H1 (cell line): Measurements from ENCODE around the gene UBXN1. TPM values are rescaled to one million over a fixed set of nuclear protein-coding genes. Genes with fewer than 3 reads are reported as not detected.

Experiments
- CTCF ChIA-PET: fragments of 300-600 bp; sonication (Branson Sonifier 250); formaldehyde crosslinking; loops from one replicate; lab custom pipeline; 2021; ENCODE audit not compliant: partially characterized antibody; lab: Charles Lee
- POLR2A ChIA-PET: fragments of 300-600 bp; sonication (Branson Sonifier 250); formaldehyde crosslinking; loops from one replicate; lab custom pipeline; 2021; ENCODE audit warnings: inconsistent platforms; ENCODE audit not compliant: partially characterized antibody; lab: Charles Lee
- DNase-seq, 2 experiments: peaks; one replicate each; pipeline versions ENCODE4 v3.0.0 to v3.0.0-alpha.2; 2010 to 2022; ENCODE audit warnings: low spot score in 2 of 2, low read depth in 1 of 2, mixed read lengths in 1 of 2
- FAIRE-seq: peaks from 2 replicates; lab custom pipeline; 2011; peaks lifted over from hg19 to GRCh38; lab: Jason Lieb, UNC
- H2AFZ ChIP-seq: 2 replicates; pipeline ENCODE4 v1.8.1; 2012; ENCODE audit warnings: low read length, inconsistent platforms
- H2AK5ac ChIP-seq: 2 replicates; pipeline ENCODE4 v1.6.1; 2013; ENCODE audit warnings: low read depth, low read length
- H2BK120ac ChIP-seq: replicated peaks from 2 replicates; pipeline ENCODE3; 2013; ENCODE audit warnings: low read depth, low read length, inconsistent platforms
- H2BK12ac ChIP-seq: 2 replicates; pipeline ENCODE4 v1.6.1; 2013; ENCODE audit warnings: low read depth, low read length
- H2BK15ac ChIP-seq: 2 replicates; pipeline ENCODE4 v1.6.1; 2013; ENCODE audit warnings: low read length
- H2BK20ac ChIP-seq: 2 replicates; pipeline ENCODE4 v1.6.1; 2013; ENCODE audit warnings: low read length
- H2BK5ac ChIP-seq: 2 replicates; pipeline ENCODE4 v1.6.1; 2013; ENCODE audit warnings: low read depth, low read length
- H3K14ac ChIP-seq: 2 replicates; pipeline ENCODE4 v1.6.1; 2013; ENCODE audit warnings: inconsistent platforms; ENCODE audit not compliant: insufficient read length
- H3K18ac ChIP-seq: 2 replicates; pipeline ENCODE4 v1.6.1; 2013; ENCODE audit warnings: low read length; ENCODE audit errors: extremely low read depth
- H3K23ac ChIP-seq: 2 replicates; pipeline ENCODE4 v1.6.1; 2013; ENCODE audit warnings: inconsistent platforms; ENCODE audit not compliant: insufficient read length
- H3K23me2 ChIP-seq: 2 replicates; pipeline ENCODE4 v1.6.1; 2013; ENCODE audit warnings: low read depth, low read length
- H3K27ac ChIP-seq: 2 replicates; pipeline ENCODE4 v1.6.1; 2011; ENCODE audit warnings: low read depth, low read length, inconsistent platforms
- H3K27me3 ChIP-seq, 4 experiments: replicated peaks in 1 of 4; 1 replicate in 1 of 4; 2 replicates in 3 of 4; pipeline versions ENCODE4 v1.6.1 to v1.8.1; 2011 to 2013; ENCODE audit warnings: low read length in 3 of 4, mild to moderate bottlenecking in 3 of 4, inconsistent platforms in 2 of 4, mixed read lengths in 2 of 4, moderate library complexity in 1 of 4; ENCODE audit not compliant: control insufficient read depth in 3 of 4, insufficient read depth in 3 of 4; ENCODE audit errors: extremely low read depth in 1 of 4
- H3K36me3 ChIP-seq, 4 experiments: 2 replicates each; pipeline versions ENCODE4 v1.6.1 to v1.8.1; 2011 to 2013; ENCODE audit warnings: mild to moderate bottlenecking in 4 of 4, low read length in 3 of 4, moderate library complexity in 2 of 4, control low read depth in 1 of 4, inconsistent platforms in 1 of 4; ENCODE audit not compliant: insufficient read depth in 4 of 4, control insufficient read depth in 2 of 4
- H3K4ac ChIP-seq: replicated peaks from 2 replicates; pipeline ENCODE3; 2013; ENCODE audit warnings: low read length, low read depth, mixed read lengths, inconsistent platforms; ENCODE audit not compliant: insufficient read length
- H3K4me1 ChIP-seq, 4 experiments: replicated peaks in 1 of 4; 1 replicate in 1 of 4; 2 replicates in 3 of 4; pipeline versions ENCODE4 v1.6.1 to v1.8.1; 2011 to 2013; ENCODE audit warnings: low read length in 3 of 4, inconsistent platforms in 2 of 4, mixed read lengths in 1 of 4; ENCODE audit not compliant: insufficient read depth in 4 of 4, control insufficient read depth in 3 of 4
- H3K4me2 ChIP-seq, 2 experiments: 2 replicates each; pipeline versions ENCODE4 v1.6.1 to v1.8.1; 2011 to 2013; ENCODE audit warnings: low read depth in 2 of 2, low read length in 2 of 2, control low read depth in 1 of 2, inconsistent platforms in 1 of 2, mild to moderate bottlenecking in 1 of 2; ENCODE audit not compliant: insufficient read depth in 1 of 2
- H3K4me3 ChIP-seq, 4 experiments: fragments of 200-600, 300-600 bp in 1 of 4; sonication (generic), shearing (Covaris generic), sonication (Bioruptor Twin) in 1 of 4; 2 replicates each; pipeline versions ENCODE4 v1.5.1 to v1.8.1; 2011 to 2016; ENCODE audit warnings: low read length in 4 of 4, low read depth in 3 of 4, control low read depth in 2 of 4, inconsistent platforms in 2 of 4, mild to moderate bottlenecking in 2 of 4, mixed read lengths in 1 of 4, moderate library complexity in 1 of 4; ENCODE audit not compliant: insufficient read depth in 2 of 4; ENCODE audit errors: extremely low read depth in 1 of 4
- H3K56ac ChIP-seq: replicated peaks from 2 replicates; pipeline ENCODE3; 2013; ENCODE audit warnings: low read depth, mild to moderate bottlenecking, mixed read lengths, low read length, inconsistent platforms; ENCODE audit not compliant: insufficient read length
- H3K79me1 ChIP-seq: 2 replicates; pipeline ENCODE4 v1.6.1; 2013; ENCODE audit warnings: low read depth, low read length, control low read depth
- H3K79me2 ChIP-seq, 2 experiments: 2 replicates each; pipeline versions ENCODE4 v1.6.1 to v1.8.1; 2012 to 2013; ENCODE audit warnings: low read length in 2 of 2, mild to moderate bottlenecking in 2 of 2, inconsistent platforms in 1 of 2; ENCODE audit not compliant: insufficient read depth in 2 of 2, control insufficient read depth in 1 of 2
- H3K9ac ChIP-seq, 4 experiments: replicated peaks in 1 of 4; 1 replicate in 1 of 4; 2 replicates in 3 of 4; pipeline versions ENCODE4 v1.6.1 to v1.8.1; 2011 to 2013; ENCODE audit warnings: low read depth in 3 of 4, low read length in 3 of 4, control low read depth in 2 of 4, mild to moderate bottlenecking in 2 of 4, moderate library complexity in 2 of 4, inconsistent platforms in 1 of 4; ENCODE audit errors: extremely low read depth in 1 of 4
- H3K9me3 ChIP-seq, 2 experiments: 2 replicates each; pipeline versions ENCODE4 v1.6.1 to v1.8.1; 2012 to 2013; ENCODE audit warnings: mild to moderate bottlenecking in 2 of 2, moderate library complexity in 2 of 2, control low read depth in 1 of 2, inconsistent platforms in 1 of 2, low read depth in 1 of 2, low read length in 1 of 2, mixed read lengths in 1 of 2; ENCODE audit not compliant: insufficient read depth in 2 of 2
- H4K20me1 ChIP-seq, 2 experiments: replicated peaks in 1 of 2; 2 replicates each; pipeline versions ENCODE3 to v1.8.1; 2011 to 2013; ENCODE audit warnings: inconsistent platforms in 2 of 2, low read length in 2 of 2, mild to moderate bottlenecking in 1 of 2; ENCODE audit not compliant: insufficient read depth in 2 of 2, control insufficient read depth in 1 of 2
- H4K5ac ChIP-seq: 2 replicates; pipeline ENCODE4 v1.6.1; 2013; ENCODE audit warnings: low read length, low read depth, mixed read lengths, inconsistent platforms; ENCODE audit not compliant: insufficient read length
- H4K8ac ChIP-seq: 2 replicates; pipeline ENCODE4 v1.8.0; 2013; ENCODE audit warnings: mild to moderate bottlenecking, moderate library complexity, low read length, inconsistent platforms; ENCODE audit not compliant: insufficient read depth; ENCODE audit errors: extremely low read depth
- H4K91ac ChIP-seq: replicated peaks from 2 replicates; pipeline ENCODE3; 2013; ENCODE audit warnings: low read length, mixed read lengths, inconsistent platforms; ENCODE audit not compliant: insufficient read length
- EZH2 ChIP-seq: fragments of 200-600 bp; sonication (generic); IDR thresholded peaks from 2 replicates; pipeline ENCODE4 v1.7.1; 2012; ENCODE audit warnings: low read depth, mild to moderate bottlenecking, moderate library complexity, low read length, inconsistent platforms; ENCODE audit not compliant: severe bottlenecking
- FOSL1 ChIP-seq: IDR thresholded peaks from 2 replicates; pipeline ENCODE4 v1.6.1; 2011; ENCODE audit warnings: mild to moderate bottlenecking, low read depth, low read length, moderate library complexity; ENCODE audit not compliant: insufficient read depth
- HDAC2 ChIP-seq, 2 experiments: fragments of 300-600 bp in 1 of 2; sonication (generic) in 1 of 2; IDR thresholded peaks; 2 replicates each; pipeline ENCODE4 v1.6.1; 2011 to 2012; ENCODE audit warnings: low read depth in 2 of 2, low read length in 2 of 2, mild to moderate bottlenecking in 2 of 2, moderate library complexity in 2 of 2, borderline replicate concordance in 1 of 2, inconsistent platforms in 1 of 2
- SIN3A ChIP-seq, 2 experiments: IDR thresholded peaks in 1 of 2; conservative IDR thresholded peaks in 1 of 2; 2 replicates each; pipeline ENCODE4 v1.6.1; 2011 to 2012; ENCODE audit warnings: low read length in 2 of 2, improper control_type of control experiment in 1 of 2, low read depth in 1 of 2, mild to moderate bottlenecking in 1 of 2
- TCF12 ChIP-seq: IDR thresholded peaks from 2 replicates; pipeline ENCODE4 v1.6.1; 2011; ENCODE audit warnings: low read depth, mild to moderate bottlenecking, low read length
- WGBS, 2 experiments: shearing (Covaris generic) in 1 of 2; methylation state at CpG; one replicate each; pipeline versions ENCODE4 v1.1.6 to v1.1.7; 2013 to 2015; ENCODE audit warnings: low lambda C conversion rate in 2 of 2, mixed read lengths in 2 of 2, inconsistent platforms in 1 of 2, low coverage in 1 of 2, missing lambda C conversion rate in 1 of 2; ENCODE audit not compliant: insufficient replicate concordance in 2 of 2, insufficient coverage in 1 of 2, insufficient read length in 1 of 2; ENCODE audit errors: extremely low coverage in 1 of 2, missing lambda C conversion rate in 1 of 2; 5-methylcytosine and 5-hydroxymethylcytosine counted together
- polyA plus RNA-seq, 7 experiments: library from polyadenylated mRNA; depleted of rRNA in 3 of 7; stranded (reverse) in 5 of 7; unstranded in 2 of 7; fragments of >200 nt in 5 of 7; fragments of 200-250 nt in 2 of 7; gene quantifications; 1 replicate in 5 of 7; 2 replicates in 1 of 7; 4 replicates in 1 of 7; pipeline versions ENCODE4 v1.2.1 to v1.2.3, GENCODE V29; 2011 to 2013; ENCODE audit warnings: missing spikeins in 2 of 7, mixed read lengths in 2 of 7
- total RNA-seq: library from RNA; stranded (reverse); fragmentation: NEBNext Ultra II Directional; extraction: Animal tissue kit (Norgen Biotek cat#: 25700); gene quantifications from 2 replicates; pipeline ENCODE4 v1.2.1, GENCODE V29; 2021

Gene UBXN1
- total and polyA plus RNA-seq, 2 of the 8 experiments (the other 6 are each of a cell fraction or from before 2014, with no cell fraction given): 78.6 to 114 TPM

DNA sequence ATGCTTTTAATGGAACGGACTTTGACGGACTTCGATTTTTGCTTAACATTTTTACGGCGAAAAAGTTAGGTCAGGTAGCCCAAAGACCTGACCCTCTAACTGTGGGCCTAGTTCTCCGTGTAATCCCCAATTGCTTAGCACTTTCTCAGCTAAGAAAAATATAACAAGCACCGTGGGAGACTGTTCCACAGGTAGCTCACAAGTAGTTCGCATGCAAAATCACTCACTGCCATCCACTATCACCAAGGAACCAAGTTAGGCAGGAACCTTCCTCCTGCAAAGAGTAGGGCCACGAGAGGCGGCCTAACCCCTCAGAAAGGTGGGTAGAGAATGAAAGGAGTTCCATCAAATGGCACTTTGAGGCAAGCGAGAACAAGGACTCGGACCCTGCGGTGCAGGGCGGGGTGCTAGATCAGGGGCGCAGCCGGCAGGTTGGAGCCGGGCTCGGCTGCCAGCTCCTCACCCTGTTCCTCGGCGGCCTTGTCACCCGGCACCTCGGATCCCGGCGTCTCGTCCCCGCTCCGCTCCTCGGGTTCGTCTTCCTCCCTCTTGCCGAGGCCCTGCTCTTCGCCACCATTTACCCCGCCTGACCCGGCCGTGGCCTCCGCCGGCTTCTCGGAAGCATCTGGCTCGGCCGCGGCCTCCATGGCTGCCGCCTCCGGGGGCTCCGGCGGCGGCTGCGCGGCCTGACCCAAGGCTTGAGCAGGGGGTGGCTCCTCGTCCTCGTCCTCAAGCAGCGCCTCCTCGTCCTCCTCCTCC lies 47.5 kb upstream of the UBXN1 start:
- Histone ChIP-seq H3K79me2 (peaks cover 18 to 74% of the 10 kb centered on the region in 2 experiments), H3K56ac (peak overlapping the region; percentile 27), H3K4me2 (peak overlapping the region; percentile 85 to 93), H3K23me2 (peaks cover 16% of the 10 kb centered on the region), H3K4me3 (peak overlapping the region; percentile 87 to 98 (median 96)), H2BK5ac (peak overlapping the region; percentile 91), H2AK5ac (no peak overlapping the region), H3K14ac (no peak overlapping the region), H2BK20ac (no peak overlapping the region), H3K79me1 (0 out of 2 replicates have a peak, but pooled peaks cover 2% of the 10 kb centered on the region), H2BK15ac (no peak overlapping the region), H3K27ac (peak overlapping the region; percentile 92), H3K27me3 (no peaks in the 10 kb centered on the region), H4K5ac (peak overlapping the region; percentile 97), H3K18ac (no peak overlapping the region), H3K4ac (no peak overlapping the region), H3K36me3 (peaks cover 19 to 36% (median 26%) of the 10 kb centered on the region in 4 experiments), H3K9me3 (no peaks in the 10 kb centered on the region), H2BK120ac (no peak overlapping the region), H3K9ac (peak overlapping the region; percentile 84 to 92 (median 90)), H4K20me1 (peaks cover 12 to 17% of the 10 kb centered on the region in 2 experiments), H3K23ac (no peak overlapping the region), H4K8ac (peak overlapping the region; percentile 91; the same call in 1 of the 2 replicates), H2BK12ac (no peak overlapping the region), H3K4me1 (no peaks in the 10 kb centered on the region; a peak in 3 of 7 replicates), H2AFZ (no peak overlapping the region), H4K91ac (peak overlapping the region; percentile 40)
- DNase-seq: no peak
- CTCF ChIA-PET: interaction anchor here (1.2 to 2.1 kb wide), 3 partner anchors 27 to 60 kb away, joined by 4 to 9 read pairs (median 5); partner anchors contain the start of gene ZBTB3
- POLR2A ChIA-PET: interaction anchor here (0.6 to 10.9 kb wide), 33 partner anchors 8 to 159 kb away, joined by 3 to 192 read pairs (median 5); partner anchors contain the start of genes BSCL2, C11orf98, CSKMT and EEF1G
- WGBS, 2 experiments: 3% methylated on average over 43 of the region's 51 CpGs; no CpG with 5 or more reads in 1 of the 2 experiments
- no peak for FAIRE-seq
- TF ChIP-seq HDAC2 (IDR thresholded peaks at IDR 0.05; ENCODE audit: borderline replicate concordance in 1 of 2, low read depth in 2 of 2, low read length in 2 of 2): 0 out of 4 replicates have a peak, but pooled peaks of 1 of the 2 experiments have one; percentile 29
- no peak for TF ChIP-seq EZH2
- TF ChIP-seq FOSL1: no peak
- no peak for TF ChIP-seq TCF12
- TF ChIP-seq SIN3A (conservative IDR thresholded peaks at IDR 0.05 in 1 of 2, IDR thresholded peaks at IDR 0.05 in 1 of 2; ENCODE audit: low read depth in 1 of 2, low read length in 2 of 2): 0 out of 4 replicates have a peak, but pooled peaks of 1 of the 2 experiments have one; percentile 16
